B cell (primary cell): Measurements from ENCODE around the gene PTPRM.

Source experiments
- CTCF ChIP-seq: fragments of 200-600 bp; IDR thresholded peaks from one replicate; pipeline ENCODE4 v1.8.0; 2022; ENCODE audit warnings: antibody characterized with exemption, mild to moderate bottlenecking
- EZH2 ChIP-seq: IDR thresholded peaks from 2 replicates; pipeline ENCODE4 v1.6.1; 2012; ENCODE audit warnings: borderline replicate concordance, low read depth, mild to moderate bottlenecking, moderate library complexity, low read length; ENCODE audit not compliant: insufficient read depth, poor library complexity, severe bottlenecking

GRCh38 chr18:7584646-7585275 lies 17.6 kb downstream of the PTPRM start:
- TF ChIP-seq EZH2 (no peak), CTCF (no peak)
